ENCODE data around the gene EFS.

GRCh38 chr14:23365036-23365731 lies at the start of gene EFS:
- TF ChIP-seq, protein P1, sequence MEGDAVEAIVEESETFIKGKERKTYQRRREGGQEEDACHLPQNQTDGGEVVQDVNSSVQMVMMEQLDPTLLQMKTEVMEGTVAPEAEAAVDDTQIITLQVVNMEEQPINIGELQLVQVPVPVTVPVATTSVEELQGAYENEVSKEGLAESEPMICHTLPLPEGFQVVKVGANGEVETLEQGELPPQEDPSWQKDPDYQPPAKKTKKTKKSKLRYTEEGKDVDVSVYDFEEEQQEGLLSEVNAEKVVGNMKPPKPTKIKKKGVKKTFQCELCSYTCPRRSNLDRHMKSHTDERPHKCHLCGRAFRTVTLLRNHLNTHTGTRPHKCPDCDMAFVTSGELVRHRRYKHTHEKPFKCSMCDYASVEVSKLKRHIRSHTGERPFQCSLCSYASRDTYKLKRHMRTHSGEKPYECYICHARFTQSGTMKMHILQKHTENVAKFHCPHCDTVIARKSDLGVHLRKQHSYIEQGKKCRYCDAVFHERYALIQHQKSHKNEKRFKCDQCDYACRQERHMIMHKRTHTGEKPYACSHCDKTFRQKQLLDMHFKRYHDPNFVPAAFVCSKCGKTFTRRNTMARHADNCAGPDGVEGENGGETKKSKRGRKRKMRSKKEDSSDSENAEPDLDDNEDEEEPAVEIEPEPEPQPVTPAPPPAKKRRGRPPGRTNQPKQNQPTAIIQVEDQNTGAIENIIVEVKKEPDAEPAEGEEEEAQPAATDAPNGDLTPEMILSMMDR (IDR thresholded peaks at IDR 0.05), result no peak
- no peak for TF ChIP-seq POLR2A (IDR thresholded peaks at IDR 0.05)

Data from sigmoid colon (tissue), 3 donors.